Measurements from ENCODE around the gene ANTXR1.

GRCh38 chr2:69100220-69100723 is 87.3 kb downstream of the ANTXR1 start:
- TF ChIP-seq TAF1 (IDR thresholded peaks at IDR 0.05; ENCODE audit: low read depth, low read length) (no peak), POLR2AphosphoS5 (IDR thresholded peaks at IDR 0.05; ENCODE audit: low read depth, low read length) (no peak)
